RWPE1 (cell line): Measurements from ENCODE around the gene TMEM184A.

Experiments used
- CTCF ChIA-PET: fragments of 350-600 bp; sonication (Branson Sonifier 250); formaldehyde crosslinking; extraction: SDS; loops from one replicate; lab custom pipeline; 2021; lab: Yijun Ruan, JAX
- POLR2A ChIA-PET: fragments of 400-600 bp; formaldehyde crosslinking; extraction: SDS; loops from one replicate; lab custom pipeline; 2020; ENCODE audit warnings: antibody characterized with exemption; ENCODE audit not compliant: low non-redundant PET; lab: Yijun Ruan, JAX
- DNase-seq: peaks from one replicate; pipeline ENCODE4 v3.0.0; 2012; ENCODE audit warnings: low spot score
- H3K27ac ChIP-seq: fragments of 450-650 bp; 2 replicates; pipeline ENCODE4 v1.5.1; 2017
- CTCF ChIP-seq: fragments of 450-650 bp; conservative IDR thresholded peaks from 2 replicates; pipeline ENCODE4 v1.5.1; 2017; ENCODE audit warnings: low read depth, mild to moderate bottlenecking

TMEM184A gene

GRCh38 chr7:1533255-1533546 is 22.8 kb downstream of the TMEM184A start:
- no peak for TF ChIP-seq CTCF
- no peak for DNase-seq
- peak overlapping the region; percentile 99 for H3K27ac ChIP-seq
- POLR2A ChIA-PET: interaction anchor here (0.5 to 1.1 kb wide), 3 partner anchors 23 to 701 kb away, joined by 3 to 5 read pairs (median 5); partner anchors contain the start of gene TMEM184A
- CTCF ChIA-PET: interaction anchor here (0.7 to 1.4 kb wide), 3 partner anchors 23 to 101 kb away, joined by 3 to 6 read pairs (median 3); partner anchors contain the start of gene TMEM184A

- H3K27ac ChIP-seq: peak overlapping the region; percentile 99
- peak; percentile 89 for DNase-seq
- TF ChIP-seq CTCF: no peak
- ChIA-PET POLR2A (interaction anchor here (0.5 to 1.1 kb wide), 3 partner anchors 23 to 702 kb away, joined by 3 to 5 read pairs (median 5); partner anchors contain the start of gene TMEM184A), CTCF (interaction anchor here (0.7 to 1.4 kb wide), 2 partner anchors 23 to 100 kb away, joined by 3 to 6 read pairs; partner anchors contain the start of gene TMEM184A)
These were observed 23.4 kb downstream of the TMEM184A start for GRCh38 chr7:1532456-1533254.

GRCh38 chr7:1531979-1532455 is 24.0 kb downstream of the TMEM184A start:
- no peak for TF ChIP-seq CTCF
- H3K27ac ChIP-seq: peak overlapping the region; percentile 99
- ChIA-PET POLR2A (no interaction called here), CTCF (interaction anchor here (1.4 kb wide), 1 partner anchor 24 kb away, joined by 6 read pairs; the partner anchor contains the start of gene TMEM184A)
- DNase-seq: no peak

GRCh38 chr7:1531263-1531978 is 24.6 kb downstream of the TMEM184A start:
- ChIA-PET CTCF (no interaction called here), POLR2A (no interaction called here)
- peak; percentile 33 for DNase-seq
- TF ChIP-seq CTCF: no peak
- peak overlapping the region; percentile 99 for H3K27ac ChIP-seq

GRCh38 chr7:1530946-1531262 is 25.1 kb downstream of the TMEM184A start:
- POLR2A ChIA-PET: no interaction called here
- CTCF ChIA-PET: no interaction called here
- DNase-seq: peak; percentile 27
- peak overlapping the region; percentile 99 for H3K27ac ChIP-seq
- TF ChIP-seq CTCF: no peak

GRCh38 chr7:1529383-1530116 is 26.5 kb downstream of the TMEM184A start:
- TF ChIP-seq CTCF: no peak
- ChIA-PET POLR2A (no interaction called here), CTCF (interaction anchor here (0.6 kb wide), 2 partner anchors 16 to 25 kb away, joined by 4 read pairs; no protein-coding TSS in a partner anchor)
- no peak for DNase-seq
- H3K27ac ChIP-seq: peak overlapping the region; percentile 99; the same call in 1 of the 2 replicates
